A673 (cell line): ENCODE data around the gene RASA3.

ENCODE experiments used
- EZH2 ChIP-seq: fragments of 200-600 bp; sonication (generic); IDR thresholded peaks from 2 replicates; pipeline ENCODE4 v1.6.1; 2017; ENCODE audit warnings: borderline replicate concordance, low read depth, mild to moderate bottlenecking, mixed read lengths, antibody characterized with exemption, low read length; ENCODE audit not compliant: poor library complexity, severe bottlenecking
- TF ChIP-seq, protein P1 (sequence below): fragments of 300-800, 200-600 bp; sonication (generic); conservative IDR thresholded peaks from 2 replicates; pipeline ENCODE4 v1.5.1; 2017; ENCODE audit warnings: low read depth, mild to moderate bottlenecking, antibody characterized with exemption, low read length, moderate library complexity, mixed read lengths

DNA sequence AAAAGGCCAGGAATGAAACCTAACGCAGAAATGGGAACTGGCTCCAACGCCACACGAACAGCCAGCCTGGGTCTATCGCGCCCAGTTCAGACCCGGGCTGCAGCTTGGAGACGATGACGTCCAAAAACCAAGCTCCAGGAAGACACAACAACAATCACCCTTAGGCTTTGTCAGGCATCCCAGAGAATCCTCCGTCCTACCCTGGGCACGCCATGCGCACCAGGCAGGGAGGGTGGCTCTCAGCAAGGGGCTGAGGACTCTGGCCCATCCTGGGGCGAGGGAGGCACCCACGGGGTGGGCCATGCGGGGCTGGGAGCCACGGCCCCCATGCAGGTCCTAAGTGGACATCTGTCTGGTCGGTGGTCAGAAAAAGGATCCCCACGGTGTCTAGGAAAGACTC lies 9.0 kb downstream of the RASA3 start:
- TF ChIP-seq EZH2 = no peak
- TF ChIP-seq, protein P1, sequence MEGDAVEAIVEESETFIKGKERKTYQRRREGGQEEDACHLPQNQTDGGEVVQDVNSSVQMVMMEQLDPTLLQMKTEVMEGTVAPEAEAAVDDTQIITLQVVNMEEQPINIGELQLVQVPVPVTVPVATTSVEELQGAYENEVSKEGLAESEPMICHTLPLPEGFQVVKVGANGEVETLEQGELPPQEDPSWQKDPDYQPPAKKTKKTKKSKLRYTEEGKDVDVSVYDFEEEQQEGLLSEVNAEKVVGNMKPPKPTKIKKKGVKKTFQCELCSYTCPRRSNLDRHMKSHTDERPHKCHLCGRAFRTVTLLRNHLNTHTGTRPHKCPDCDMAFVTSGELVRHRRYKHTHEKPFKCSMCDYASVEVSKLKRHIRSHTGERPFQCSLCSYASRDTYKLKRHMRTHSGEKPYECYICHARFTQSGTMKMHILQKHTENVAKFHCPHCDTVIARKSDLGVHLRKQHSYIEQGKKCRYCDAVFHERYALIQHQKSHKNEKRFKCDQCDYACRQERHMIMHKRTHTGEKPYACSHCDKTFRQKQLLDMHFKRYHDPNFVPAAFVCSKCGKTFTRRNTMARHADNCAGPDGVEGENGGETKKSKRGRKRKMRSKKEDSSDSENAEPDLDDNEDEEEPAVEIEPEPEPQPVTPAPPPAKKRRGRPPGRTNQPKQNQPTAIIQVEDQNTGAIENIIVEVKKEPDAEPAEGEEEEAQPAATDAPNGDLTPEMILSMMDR = no peak
